CD4-positive, CD25-positive, alpha-beta regulatory T cell (primary cell): ENCODE results near the gene SLC6A13. TPM values are rescaled to one million over a fixed set of nuclear protein-coding genes. Genes with fewer than 3 reads are reported as not detected.

Experiments used
- ATAC-seq, 2 donors: fragments of 150-1000 bp; cut with Tn5 transposase; one replicate each; pipeline ENCODE4 v1.10.0; 2021; ENCODE audit warnings: low read depth in 2 of 2, moderate number of reproducible peaks in 2 of 2, moderate library complexity in 1 of 2
- DNase-seq, 3 donors: peaks; one replicate each; pipeline versions ENCODE4 v3.0.0 to v3.0.0-alpha.2; 2012 to 2022; ENCODE audit warnings: mixed read lengths in 1 of 3
- H3K27ac ChIP-seq: one replicate; pipeline ENCODE4 v1.7.0; 2013; ENCODE audit warnings: mild to moderate bottlenecking, low read length; ENCODE audit not compliant: insufficient read depth, poor library complexity, severe bottlenecking
- H3K27me3 ChIP-seq: one replicate; pipeline ENCODE4 v1.7.0; 2013; ENCODE audit warnings: low read length; ENCODE audit not compliant: control insufficient read depth, insufficient read depth
- H3K36me3 ChIP-seq: one replicate; pipeline ENCODE4 v1.7.0; 2013; ENCODE audit warnings: mild to moderate bottlenecking, low read length, moderate library complexity; ENCODE audit not compliant: control insufficient read depth, insufficient read depth
- H3K4me1 ChIP-seq: 2 replicates; pipeline ENCODE4 v1.7.0; 2013; ENCODE audit warnings: mild to moderate bottlenecking, low read length; ENCODE audit not compliant: insufficient read depth, control insufficient read depth, poor library complexity, severe bottlenecking
- H3K4me3 ChIP-seq: one replicate; pipeline ENCODE4 v1.7.0; 2013; ENCODE audit warnings: low read depth, mild to moderate bottlenecking, low read length, moderate library complexity
- H3K9me3 ChIP-seq, 2 experiments: 1 replicate in 1 of 2; 2 replicates in 1 of 2; pipeline ENCODE4 v1.7.0; 2013; ENCODE audit warnings: low read length in 2 of 2, mild to moderate bottlenecking in 1 of 2, moderate library complexity in 1 of 2; ENCODE audit not compliant: control insufficient read depth in 2 of 2
- H3K27ac Mint-ChIP-seq, 3 donors: one replicate each; pipeline ENCODE4 v1.8.0; 2020 to 2022; ENCODE audit warnings: mild to moderate bottlenecking in 3 of 3, mixed read lengths in 3 of 3, moderate library complexity in 2 of 3
- H3K27me3 Mint-ChIP-seq: one replicate; pipeline ENCODE4 v1.8.0; 2022; ENCODE audit warnings: mild to moderate bottlenecking, mixed read lengths
- H3K36me3 Mint-ChIP-seq: one replicate; pipeline ENCODE4 v1.8.0; 2020; ENCODE audit warnings: mixed read lengths
- H3K4me1 Mint-ChIP-seq, 4 donors: one replicate each; pipeline ENCODE4 v1.8.0; 2020 to 2022; ENCODE audit warnings: mixed read lengths in 4 of 4, mild to moderate bottlenecking in 1 of 4
- H3K4me3 Mint-ChIP-seq, 4 donors: one replicate each; pipeline ENCODE4 v1.8.0; 2020 to 2022; ENCODE audit warnings: mild to moderate bottlenecking in 4 of 4, mixed read lengths in 4 of 4, moderate library complexity in 3 of 4
- H3K9me3 Mint-ChIP-seq, 7 donors: one replicate each; pipeline ENCODE4 v1.8.0; 2020 to 2022; ENCODE audit warnings: mixed read lengths in 7 of 7, mild to moderate bottlenecking in 3 of 7, moderate library complexity in 2 of 7
- polyA plus RNA-seq, 4 donors: library from polyadenylated mRNA; unstranded; fragments of 300-500 nt; fragmentation: Illumina TruSeq; gene quantifications; one replicate each; pipeline ENCODE4 v1.2.3, GENCODE V29; 2021
- total RNA-seq: library from RNA; stranded (reverse); gene quantifications from one replicate; pipeline ENCODE4 v1.2.3, GENCODE V29; 2022

SLC6A13 gene
- total and polyA plus RNA-seq, 5 donors from 2014 or later: 0.49 TPM; not detected in 4

DNA sequence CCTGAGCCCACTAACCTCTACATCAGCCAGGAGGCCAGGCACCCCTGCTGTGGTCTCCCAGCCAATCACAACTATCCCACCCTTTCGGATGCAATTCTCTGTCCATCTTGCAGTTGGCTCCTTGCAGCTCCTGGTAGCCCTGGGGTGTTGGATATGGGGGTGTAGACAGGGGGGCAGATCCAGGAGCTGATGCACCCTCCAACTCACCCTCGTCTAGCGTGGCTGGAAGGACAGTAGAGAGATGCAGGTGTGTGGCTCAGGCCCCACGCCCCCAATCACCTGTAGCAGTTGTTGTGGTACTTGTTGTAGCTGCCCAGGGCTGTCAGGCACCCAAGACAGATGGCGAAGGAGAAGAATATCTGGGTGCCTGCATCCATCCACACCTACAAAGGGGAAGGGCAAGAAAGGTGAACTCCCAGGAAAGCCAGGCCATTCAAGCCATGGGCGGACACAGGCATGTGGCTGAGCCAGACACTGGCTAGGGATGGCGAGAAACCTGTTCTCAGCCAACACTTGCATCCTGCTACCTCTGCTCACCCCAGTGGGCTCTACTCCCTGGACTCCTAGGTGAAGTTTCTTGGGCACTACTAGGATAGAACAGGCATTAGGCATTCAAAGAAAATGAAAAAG is 35.2 kb downstream of the SLC6A13 start:
- H3K27ac ChIP-seq: no peak overlapping the region
- ATAC-seq (no peak), DNase-seq (no peak)
- Mint-ChIP-seq H3K27ac (no peak overlapping the region), H3K27me3 (peaks cover 5% of the 10 kb centered on the region), H3K9me3 (peaks cover 0 to 1% (median 0%) of the 10 kb centered on the region in 7 donors), H3K4me1 (no peaks in the 10 kb centered on the region), H3K4me3 (no peak overlapping the region), H3K36me3 (no peaks in the 10 kb centered on the region)
- no peaks in the 10 kb centered on the region for H3K9me3 ChIP-seq
- H3K36me3 ChIP-seq: no peaks in the 10 kb centered on the region
- no peaks in the 10 kb centered on the region for H3K4me1 ChIP-seq
- H3K4me3 ChIP-seq: no peak overlapping the region
- no peaks in the 10 kb centered on the region for H3K27me3 ChIP-seq

DNA sequence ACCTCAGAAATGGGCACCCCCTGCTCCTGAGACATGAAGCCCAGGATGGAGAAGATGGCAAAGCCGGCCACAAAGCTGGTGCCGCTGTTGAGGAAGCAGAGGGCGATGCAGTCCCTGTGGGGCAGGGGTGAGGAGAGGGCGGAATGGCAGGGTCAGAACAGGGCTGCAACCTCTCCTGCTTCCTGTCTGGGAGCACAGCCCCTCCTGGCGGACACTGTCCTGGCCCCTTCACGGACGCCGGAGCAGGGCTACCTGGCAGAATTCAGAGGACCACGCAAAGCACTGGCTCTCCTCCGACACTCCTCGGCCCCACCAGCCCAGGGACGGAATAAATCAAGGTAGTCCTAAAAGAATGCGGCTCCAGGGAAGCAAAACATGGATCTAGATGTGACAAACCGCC is 36.2 kb downstream of the SLC6A13 start:
- Mint-ChIP-seq H3K36me3 (no peaks in the 10 kb centered on the region), H3K27ac (no peak overlapping the region), H3K27me3 (peaks cover 9% of the 10 kb centered on the region), H3K4me1 (no peaks in the 10 kb centered on the region), H3K9me3 (peaks cover 0 to 1% (median 0%) of the 10 kb centered on the region in 7 donors), H3K4me3 (no peak overlapping the region)
- Histone ChIP-seq H3K4me1 (no peaks in the 10 kb centered on the region), H3K27me3 (no peaks in the 10 kb centered on the region), H3K36me3 (no peaks in the 10 kb centered on the region), H3K9me3 (no peaks in the 10 kb centered on the region), H3K27ac (no peak overlapping the region), H3K4me3 (no peak overlapping the region)
- ATAC-seq: no peak
- no peak for DNase-seq

DNA sequence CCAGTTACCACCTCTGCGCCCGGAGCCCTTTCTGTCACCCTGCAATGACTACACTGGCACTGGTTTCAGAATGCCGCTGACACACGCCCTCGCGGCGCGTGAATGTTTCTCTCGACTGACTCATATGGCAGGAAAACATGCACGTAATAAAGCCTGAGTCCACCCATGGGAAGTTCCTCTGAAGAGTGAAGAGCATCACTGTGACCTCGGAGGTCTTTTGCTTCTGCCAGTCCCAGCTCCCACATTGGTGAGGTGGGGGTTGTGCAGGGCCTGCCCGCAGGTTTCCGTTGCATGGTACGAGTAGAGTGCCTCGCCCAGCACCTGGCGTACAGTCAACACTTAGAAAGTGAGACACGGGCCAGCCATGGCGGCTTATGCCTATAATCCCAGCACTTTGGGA is 37.6 kb downstream of the SLC6A13 start:
- Mint-ChIP-seq H3K27me3 (peaks cover 5% of the 10 kb centered on the region), H3K4me1 (no peaks in the 10 kb centered on the region), H3K9me3 (peaks cover 0 to 1% (median 0%) of the 10 kb centered on the region in 7 donors), H3K27ac (no peak overlapping the region), H3K36me3 (no peaks in the 10 kb centered on the region), H3K4me3 (no peak overlapping the region)
- Histone ChIP-seq H3K27me3 (no peaks in the 10 kb centered on the region), H3K4me1 (no peaks in the 10 kb centered on the region), H3K36me3 (no peaks in the 10 kb centered on the region), H3K27ac (no peak overlapping the region), H3K4me3 (no peak overlapping the region), H3K9me3 (no peaks in the 10 kb centered on the region)
- ATAC-seq: no peak
- no peak for DNase-seq

DNA sequence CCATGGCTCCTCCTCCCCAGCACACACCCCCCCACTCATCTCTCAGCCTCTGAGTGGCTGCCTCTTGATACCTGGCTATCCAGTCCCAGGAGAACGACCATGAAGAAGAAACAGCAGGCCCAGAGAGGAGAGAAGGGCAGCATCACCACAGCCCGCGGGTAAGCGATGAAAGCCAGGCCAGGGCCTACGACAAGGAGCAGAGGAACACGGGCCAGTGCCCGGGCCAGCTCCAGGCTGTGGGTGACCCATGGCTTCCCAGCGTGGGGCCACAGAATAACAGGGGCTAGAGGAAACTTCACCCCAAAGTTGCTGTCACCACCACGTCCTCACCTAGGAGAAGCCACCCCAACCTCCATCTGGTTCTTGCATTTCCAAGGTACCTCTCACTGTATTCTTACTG is 38.3 kb downstream of the SLC6A13 start:
- H3K4me1 ChIP-seq: no peaks in the 10 kb centered on the region
- H3K27ac Mint-ChIP-seq: peak overlapping the region in 1 of 3 donors; percentile 20
- no peak overlapping the region for H3K27ac ChIP-seq
- H3K27me3 ChIP-seq: no peaks in the 10 kb centered on the region
- no peaks in the 10 kb centered on the region for H3K9me3 ChIP-seq
- H3K36me3 ChIP-seq: no peaks in the 10 kb centered on the region
- H3K9me3 Mint-ChIP-seq: peaks cover 0 to 1% (median 0%) of the 10 kb centered on the region in 7 donors
- H3K27me3 Mint-ChIP-seq: peaks cover 5% of the 10 kb centered on the region
- no peak overlapping the region for H3K4me3 ChIP-seq
- no peak overlapping the region for H3K4me3 Mint-ChIP-seq
- H3K36me3 Mint-ChIP-seq: no peaks in the 10 kb centered on the region
- DNase-seq: no peak
- no peak for ATAC-seq
- peaks cover 0 to 4% (median 0%) of the 10 kb centered on the region in 4 donors for H3K4me1 Mint-ChIP-seq

DNA sequence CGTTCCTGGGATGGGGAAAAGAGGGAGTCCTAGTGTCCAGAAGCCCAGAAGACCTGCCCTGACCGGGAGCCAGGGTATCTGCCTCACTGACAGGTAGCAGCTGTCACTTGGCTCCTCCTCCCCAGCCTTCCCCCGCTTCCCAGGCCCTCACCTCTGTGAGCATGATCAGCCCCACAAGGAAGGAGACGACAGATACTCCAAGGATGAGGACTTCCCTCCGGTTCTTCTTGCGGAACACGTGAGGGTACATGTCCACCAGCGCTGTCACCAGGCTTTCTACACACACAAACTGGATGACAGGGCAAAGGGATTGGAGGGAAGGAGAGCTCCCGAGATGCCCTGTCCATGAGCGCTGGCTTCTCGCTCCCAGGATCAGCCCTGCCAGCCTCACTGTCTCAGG is 38.8 kb downstream of the SLC6A13 start:
- Histone ChIP-seq H3K4me3 (no peak overlapping the region), H3K27me3 (no peaks in the 10 kb centered on the region), H3K27ac (no peak overlapping the region), H3K4me1 (no peaks in the 10 kb centered on the region), H3K36me3 (no peaks in the 10 kb centered on the region), H3K9me3 (no peaks in the 10 kb centered on the region)
- Mint-ChIP-seq H3K36me3 (no peaks in the 10 kb centered on the region), H3K4me3 (no peak overlapping the region), H3K9me3 (peaks cover 0 to 1% (median 0%) of the 10 kb centered on the region in 7 donors), H3K27ac (no peak overlapping the region), H3K27me3 (peaks cover 5% of the 10 kb centered on the region), H3K4me1 (peaks cover 0 to 4% (median 0%) of the 10 kb centered on the region in 4 donors)
- ATAC-seq (no peak), DNase-seq (no peak)

DNA sequence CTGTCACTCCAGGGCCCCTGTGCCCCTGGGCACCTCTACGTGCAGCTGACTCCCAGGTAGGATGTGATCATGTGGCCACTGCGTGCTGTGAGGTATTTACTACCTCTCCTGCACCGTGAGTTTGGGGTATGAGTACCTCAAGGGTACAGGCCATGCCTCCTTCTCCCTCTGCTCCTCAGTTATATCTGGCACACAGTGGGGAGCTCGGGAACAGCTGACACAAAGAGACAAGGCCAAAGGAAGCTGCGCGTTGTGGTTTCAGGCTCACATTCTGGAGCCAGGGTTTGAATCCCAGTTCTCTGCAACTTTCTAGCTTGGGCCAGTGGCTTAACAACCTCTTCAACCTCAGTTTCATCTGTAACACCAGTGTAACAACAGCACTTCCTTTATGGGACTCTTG is 40.9 kb downstream of the SLC6A13 start:
- Mint-ChIP-seq H3K9me3 (no peaks in the 10 kb centered on the region), H3K27ac (no peak overlapping the region), H3K27me3 (peaks cover 13% of the 10 kb centered on the region), H3K36me3 (no peaks in the 10 kb centered on the region), H3K4me1 (peaks cover 0 to 4% (median 0%) of the 10 kb centered on the region in 4 donors), H3K4me3 (no peak overlapping the region)
- Histone ChIP-seq H3K36me3 (no peaks in the 10 kb centered on the region), H3K4me1 (no peaks in the 10 kb centered on the region), H3K9me3 (no peaks in the 10 kb centered on the region), H3K4me3 (no peak overlapping the region), H3K27ac (no peak overlapping the region), H3K27me3 (no peaks in the 10 kb centered on the region)
- ATAC-seq (no peak), DNase-seq (no peak)

DNA sequence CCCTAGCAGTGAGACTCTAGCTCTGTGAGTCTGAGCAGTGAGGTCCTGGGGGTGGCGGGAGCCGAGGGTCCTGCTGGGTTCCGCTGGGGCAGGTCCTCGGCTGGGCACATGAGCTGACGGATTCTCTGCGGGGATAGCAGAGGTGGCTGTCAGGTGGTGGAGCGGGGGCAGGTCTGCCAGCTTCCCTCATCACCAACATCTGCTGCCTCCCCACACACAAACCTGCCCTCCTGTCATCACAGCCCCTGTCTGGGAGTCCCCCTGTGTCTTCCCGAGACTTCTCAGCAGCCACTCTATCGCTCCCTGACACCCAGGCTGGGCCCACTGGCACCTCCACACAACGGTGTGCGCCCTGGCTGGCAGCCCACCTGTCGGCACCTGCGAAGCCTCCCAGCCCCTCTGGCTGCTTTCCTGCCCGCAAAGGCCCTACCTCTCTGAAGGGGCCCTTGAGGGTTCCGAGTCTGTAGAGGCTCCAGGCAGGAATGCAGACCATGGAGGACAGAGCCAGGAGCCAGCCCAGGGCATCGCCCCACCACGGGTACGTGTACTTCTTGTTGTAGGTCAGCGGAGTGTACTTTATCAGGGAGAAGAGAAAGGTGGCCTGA is 41.6 kb downstream of the SLC6A13 start:
- H3K9me3 ChIP-seq: no peaks in the 10 kb centered on the region
- ATAC-seq: no peak

DNA sequence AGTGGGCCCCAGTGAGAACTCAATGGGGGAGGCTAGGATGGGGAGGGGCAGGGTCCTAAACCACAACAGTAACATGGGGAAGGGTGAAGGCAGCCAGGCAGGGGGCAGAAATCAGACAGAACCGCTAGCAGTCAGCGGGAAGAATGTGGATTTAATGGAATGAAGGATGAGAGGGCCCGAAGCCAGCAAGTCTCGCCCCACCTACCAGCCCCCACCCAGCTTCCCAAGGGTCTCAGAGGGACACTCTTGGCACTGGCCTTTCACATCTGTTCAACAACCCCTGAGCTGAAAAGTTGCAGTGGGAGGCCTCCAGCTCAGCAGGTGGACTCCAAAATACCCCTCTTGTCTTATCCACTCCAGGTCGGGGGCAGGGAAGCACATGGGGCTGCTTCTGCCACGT is 42.1 kb downstream of the SLC6A13 start:
- Mint-ChIP-seq H3K27ac (no peak overlapping the region), H3K9me3 (no peaks in the 10 kb centered on the region), H3K27me3 (peaks cover 16% of the 10 kb centered on the region), H3K4me3 (no peak overlapping the region), H3K4me1 (peaks cover 0 to 4% (median 0%) of the 10 kb centered on the region in 4 donors), H3K36me3 (no peaks in the 10 kb centered on the region)
- H3K27ac ChIP-seq: no peak overlapping the region
- no peak for ATAC-seq
- no peaks in the 10 kb centered on the region for H3K36me3 ChIP-seq
- H3K4me1 ChIP-seq: no peaks in the 10 kb centered on the region
- DNase-seq: no peak
- H3K27me3 ChIP-seq: no peaks in the 10 kb centered on the region
- no peaks in the 10 kb centered on the region for H3K9me3 ChIP-seq
- no peak overlapping the region for H3K4me3 ChIP-seq

More for the DNA sequence above, 41.6 kb downstream of the SLC6A13 start:
- Mint-ChIP-seq H3K27ac (no peak overlapping the region), H3K36me3 (no peaks in the 10 kb centered on the region), H3K4me3 (no peak overlapping the region), H3K9me3 (no peaks in the 10 kb centered on the region), H3K4me1 (peaks cover 0 to 4% (median 0%) of the 10 kb centered on the region in 4 donors), H3K27me3 (peaks cover 16% of the 10 kb centered on the region)
- H3K4me3 ChIP-seq: no peak overlapping the region
- no peak overlapping the region for H3K27ac ChIP-seq
- DNase-seq: no peak
- H3K27me3 ChIP-seq: no peaks in the 10 kb centered on the region
- H3K36me3 ChIP-seq: no peaks in the 10 kb centered on the region
- H3K4me1 ChIP-seq: no peaks in the 10 kb centered on the region
